Tibial nerve (tissue), 4 donors: ENCODE measurements around the gene GTPBP4.

Experiments used
- EP300 ChIP-seq, 2 donors: sonication (generic); formaldehyde crosslinking; IDR thresholded peaks; one replicate each; pipeline ENCODE4 v1.6.1; 2017; ENCODE audit warnings: antibody characterized with exemption in 2 of 2, mild to moderate bottlenecking in 1 of 2
- POLR2A ChIP-seq, 2 donors: fragments of 450-650 bp; IDR thresholded peaks; one replicate each; pipeline ENCODE4 v1.6.1; 2017; ENCODE audit warnings: antibody characterized with exemption in 2 of 2, mild to moderate bottlenecking in 2 of 2, moderate library complexity in 2 of 2
- TF ChIP-seq, protein P1 (sequence below), 5 experiments: fragments of 200-600 bp in 3 of 5; fragments of 450-650 bp in 2 of 5; sonication (generic) in 3 of 5; IDR thresholded peaks; one replicate each; pipeline ENCODE4 v1.5.1; 2016 to 2019; ENCODE audit warnings: antibody characterized with exemption in 5 of 5, mild to moderate bottlenecking in 3 of 5, moderate library complexity in 2 of 5

DNA sequence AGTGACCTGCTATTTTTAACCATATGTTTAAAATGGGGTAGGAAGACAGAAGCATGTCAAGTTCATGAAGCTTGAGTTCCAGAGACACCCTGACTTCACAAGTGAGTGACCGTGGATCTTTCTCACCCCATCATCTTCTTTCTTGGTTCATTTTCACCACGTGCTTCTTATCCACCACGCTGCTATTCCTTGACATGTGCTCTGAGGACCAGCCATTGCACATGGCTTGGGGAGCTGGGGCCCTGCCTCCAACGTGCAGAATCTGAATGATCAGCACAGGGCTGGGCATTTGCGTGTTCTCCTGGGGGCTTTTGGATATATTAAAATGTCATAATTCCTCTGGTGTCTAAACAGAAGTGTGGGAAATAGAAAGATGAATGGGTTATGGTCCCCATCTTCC is 25.0 kb upstream of the GTPBP4 start:
- TF ChIP-seq EP300 (IDR thresholded peaks at IDR 0.05): no peak
- no peak for TF ChIP-seq POLR2A (IDR thresholded peaks at IDR 0.05)
- TF ChIP-seq, protein P1, sequence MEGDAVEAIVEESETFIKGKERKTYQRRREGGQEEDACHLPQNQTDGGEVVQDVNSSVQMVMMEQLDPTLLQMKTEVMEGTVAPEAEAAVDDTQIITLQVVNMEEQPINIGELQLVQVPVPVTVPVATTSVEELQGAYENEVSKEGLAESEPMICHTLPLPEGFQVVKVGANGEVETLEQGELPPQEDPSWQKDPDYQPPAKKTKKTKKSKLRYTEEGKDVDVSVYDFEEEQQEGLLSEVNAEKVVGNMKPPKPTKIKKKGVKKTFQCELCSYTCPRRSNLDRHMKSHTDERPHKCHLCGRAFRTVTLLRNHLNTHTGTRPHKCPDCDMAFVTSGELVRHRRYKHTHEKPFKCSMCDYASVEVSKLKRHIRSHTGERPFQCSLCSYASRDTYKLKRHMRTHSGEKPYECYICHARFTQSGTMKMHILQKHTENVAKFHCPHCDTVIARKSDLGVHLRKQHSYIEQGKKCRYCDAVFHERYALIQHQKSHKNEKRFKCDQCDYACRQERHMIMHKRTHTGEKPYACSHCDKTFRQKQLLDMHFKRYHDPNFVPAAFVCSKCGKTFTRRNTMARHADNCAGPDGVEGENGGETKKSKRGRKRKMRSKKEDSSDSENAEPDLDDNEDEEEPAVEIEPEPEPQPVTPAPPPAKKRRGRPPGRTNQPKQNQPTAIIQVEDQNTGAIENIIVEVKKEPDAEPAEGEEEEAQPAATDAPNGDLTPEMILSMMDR (IDR thresholded peaks at IDR 0.05): no peak
